HepG2 (cell line): ENCODE data around the gene CCT3. TPM values are rescaled to one million over a fixed set of nuclear protein-coding genes. Genes with fewer than 3 reads are reported as not detected.

Experiments used
- ATAC-seq: fragments of 200-7000 bp; cut with Tn5 transposase; 3 replicates; pipeline ENCODE4 v1.9.1; 2020; ENCODE audit warnings: mild to moderate bottlenecking, moderate library complexity
- BruUV-seq: library from RNA; stranded (reverse); fragments of 400-500 nt; replicated peaks from 2 replicates; lab custom pipeline; 2021; lab: Mats Ljungman, UMichigan
- CTCF ChIA-PET: fragments of 300-600 bp; formaldehyde crosslinking; extraction: SDS; loops from one replicate; lab custom pipeline; 2021; ENCODE audit warnings: low total read pairs, inconsistent platforms, low intra/inter-chr PET ratio; lab: Yijun Ruan, JAX
- POLR2A ChIA-PET: fragments of 350-600 bp; sonication (Branson Sonifier 250); formaldehyde crosslinking; loops from one replicate; lab custom pipeline; 2020; ENCODE audit warnings: antibody characterized with exemption, inconsistent platforms; lab: Yijun Ruan, JAX
- DNase-seq: peaks from one replicate; pipeline ENCODE4 v3.0.0-alpha.2; 2015; ENCODE audit warnings: low spot score
- FAIRE-seq: peaks from 3 replicates; lab custom pipeline; 2011; peaks lifted over from hg19 to GRCh38; lab: Jason Lieb, UNC
- H2AFZ ChIP-seq: one replicate; pipeline ENCODE4 v1.6.1; 2011; ENCODE audit warnings: low read length, inconsistent platforms
- H3K27ac ChIP-seq: fragments of 300-600 bp; 3 replicates; pipeline ENCODE4 v1.8.0; 2011; ENCODE audit warnings: mixed run types, mild to moderate bottlenecking, mixed read lengths, low read length, inconsistent platforms; ENCODE audit not compliant: insufficient read depth; ENCODE audit errors: extremely low read length
- H3K27me3 ChIP-seq, 2 experiments: fragments of 200-600 bp in 1 of 2; 2 replicates in 1 of 2; 3 replicates in 1 of 2; pipeline versions ENCODE4 v1.6.0 to v1.8.0; 2011; ENCODE audit warnings: low read length in 2 of 2, mild to moderate bottlenecking in 2 of 2, moderate library complexity in 2 of 2, inconsistent platforms in 1 of 2; ENCODE audit not compliant: insufficient read depth in 2 of 2, control insufficient read depth in 1 of 2
- H3K36me3 ChIP-seq, 2 experiments: fragments of 200-600 bp in 1 of 2; replicated peaks in 1 of 2; 2 replicates in 1 of 2; 3 replicates in 1 of 2; pipeline versions ENCODE4 v1.5.1 to v1.8.0; 2011; ENCODE audit warnings: low read length in 2 of 2, inconsistent platforms in 1 of 2; ENCODE audit not compliant: insufficient read depth in 2 of 2, control insufficient read depth in 1 of 2
- H3K4me1 ChIP-seq: 2 replicates; pipeline ENCODE4 v1.5.1; 2012; ENCODE audit warnings: low read length, inconsistent platforms; ENCODE audit not compliant: insufficient read depth
- H3K4me2 ChIP-seq: 2 replicates; pipeline ENCODE4 v1.6.0; 2011; ENCODE audit warnings: low read depth, low read length, inconsistent platforms
- H3K4me3 ChIP-seq, 3 experiments: fragments of 200-600 bp in 1 of 3; sonication (generic), shearing (Covaris generic) in 1 of 3; replicated peaks in 1 of 3; 2 replicates each; pipeline ENCODE4 v1.5.1; 2011 to 2016; ENCODE audit warnings: low read length in 3 of 3, inconsistent platforms in 2 of 3, low read depth in 2 of 3, mild to moderate bottlenecking in 2 of 3, control low read depth in 1 of 3, mixed read lengths in 1 of 3; ENCODE audit not compliant: insufficient read depth in 1 of 3
- H3K79me2 ChIP-seq: one replicate; pipeline ENCODE4 v1.6.1; 2011; ENCODE audit warnings: low read length, inconsistent platforms; ENCODE audit not compliant: insufficient read depth
- H3K9ac ChIP-seq: 2 replicates; pipeline ENCODE4 v1.6.0; 2011; ENCODE audit warnings: mild to moderate bottlenecking, low read depth, low read length, inconsistent platforms; ENCODE audit not compliant: insufficient read depth
- H3K9me3 ChIP-seq: 2 replicates; pipeline ENCODE4 v1.5.1; 2012; ENCODE audit warnings: mild to moderate bottlenecking, low read length
- H4K20me1 ChIP-seq: 2 replicates; pipeline ENCODE4 v1.6.0; 2011; ENCODE audit warnings: inconsistent platforms, mild to moderate bottlenecking, low read length, moderate library complexity; ENCODE audit not compliant: insufficient read depth
- CEBPB ChIP-seq: IDR thresholded peaks from 2 replicates; pipeline ENCODE4 v1.6.1; 2011; ENCODE audit warnings: low read depth, low read length, improper control_type of control experiment, borderline replicate concordance
- CEBPG ChIP-seq: IDR thresholded peaks from 2 replicates; pipeline ENCODE4 v1.6.1; 2016
- GABPA ChIP-seq, 2 experiments: IDR thresholded peaks; 2 replicates each; pipeline ENCODE4 v1.6.1; 2011 to 2016; ENCODE audit warnings: low read depth in 2 of 2, low read length in 1 of 2, missing biosample characterization in 1 of 2, missing genetic modification characterization in 1 of 2
- REPIN1 ChIP-seq: sonication (generic); formaldehyde crosslinking; IDR thresholded peaks from 2 replicates; pipeline ENCODE4 v1.8.0; 2022; ENCODE audit warnings: missing genetic modification reagents, low read depth, mild to moderate bottlenecking, borderline replicate concordance
- ZNF761 ChIP-seq: sonication (generic); formaldehyde crosslinking; conservative IDR thresholded peaks from 2 replicates; pipeline ENCODE4 v1.4.0; 2020; ENCODE audit warnings: mild to moderate bottlenecking, missing genetic modification reagents
- WGBS: methylation state at CpG from one replicate; pipeline ENCODE4 v1.1.6; 2017; ENCODE audit warnings: low lambda C conversion rate; 5-methylcytosine and 5-hydroxymethylcytosine counted together
- in situ Hi-C: cut with HindIII; loops from 2 replicates; pipeline ENCODE4 v1.10.0; 2017; ENCODE audit warnings: low pct_unique_long_range_greater_than_20kb; ENCODE audit not compliant: extremely low pct_ligation_motif_present
- intact Hi-C: fragments of 100-400 bp; cut with micrococcal nuclease; formaldehyde crosslinking; loops from one replicate; pipeline ENCODE4 v1.10.0; 2022; ENCODE audit not compliant: unreplicated experiment
- polyA plus RNA-seq, 8 experiments: library from polyadenylated mRNA; depleted of rRNA in 3 of 8; stranded (reverse) in 7 of 8; unstranded in 1 of 8; fragments of >200 nt; fragmentation: Illumina TruSeq in 4 of 8; extraction: Trizol in 4 of 8; gene quantifications; 2 replicates each; pipeline versions ENCODE4 v1.2.1 to v1.2.3, GENCODE V29; 2011 to 2016; ENCODE audit warnings: low read depth in 4 of 8, missing spikeins in 1 of 8, mixed read lengths in 1 of 8; ENCODE audit not compliant: insufficient read depth in 1 of 8
- total RNA-seq, 5 experiments: library from RNA; depleted of rRNA; stranded (reverse); fragments of >200 nt; fragmentation: Illumina TruSeq; extraction: Trizol; gene quantifications; 2 replicates each; pipeline ENCODE4 v1.2.3, GENCODE V29; 2016; ENCODE audit warnings: low read depth in 1 of 5

Gene CCT3
- total and polyA plus RNA-seq, 2 of the 13 experiments (the other 11 are each of a cell fraction or from before 2014, with no cell fraction given) = 319 to 615 TPM

- ChIA-PET POLR2A (no interaction called here), CTCF (no interaction called here)
- no peak overlapping the region for H3K4me2 ChIP-seq
- H3K9ac ChIP-seq = no peak overlapping the region
- ATAC-seq (no peak), DNase-seq (no peak), FAIRE-seq (no peak)
- intact Hi-C loops = no loop called here
- H3K36me3 ChIP-seq = peaks cover 24 to 74% of the 10 kb centered on the region in 2 experiments
- no peaks in the 10 kb centered on the region for H3K4me1 ChIP-seq
- WGBS = 93% methylated on average over 6 of the region's 6 CpGs
- no peak for TF ChIP-seq GABPA (IDR thresholded peaks at IDR 0.05; ENCODE audit: low read depth, low read length)
- no peak for TF ChIP-seq GABPA (CRISPR knock-in tag; IDR thresholded peaks at IDR 0.05; ENCODE audit: low read depth)
- TF ChIP-seq CEBPG (CRISPR knock-in tag) = 0 out of 2 replicates have a peak, but pooled peaks have one; percentile 5
- peak; percentile 85 for TF ChIP-seq CEBPB
- H4K20me1 ChIP-seq = no peaks in the 10 kb centered on the region
- H3K27me3 ChIP-seq = no peaks in the 10 kb centered on the region
- BruUV-seq = no TSS peak
- in situ Hi-C loops = no loop called here
- H2AFZ ChIP-seq = no peak overlapping the region
- H3K79me2 ChIP-seq = no peaks in the 10 kb centered on the region
- H3K9me3 ChIP-seq = no peaks in the 10 kb centered on the region
- no peak overlapping the region for H3K27ac ChIP-seq
- no peak overlapping the region for H3K4me3 ChIP-seq
Observed at GRCh38 chr1:156310962-156311361, 27.1 kb downstream of the CCT3 start.

- H3K9ac ChIP-seq = no peak overlapping the region
- H3K79me2 ChIP-seq = no peaks in the 10 kb centered on the region
- H3K36me3 ChIP-seq = peaks cover 19 to 53% of the 10 kb centered on the region in 2 experiments
- FAIRE-seq (no peak), ATAC-seq (no peak), DNase-seq (no peak)
- no peaks in the 10 kb centered on the region for H3K9me3 ChIP-seq
- POLR2A ChIA-PET = interaction anchor here (0.8 to 1.9 kb wide), 2 partner anchors 12 to 95 kb away, joined by 3 to 7 read pairs; partner anchors contain the start of genes GLMP and PMF1
- H3K4me2 ChIP-seq = no peak overlapping the region
- no peak overlapping the region for H3K4me3 ChIP-seq
- H3K4me1 ChIP-seq = no peaks in the 10 kb centered on the region
- no peak for TF ChIP-seq REPIN1 (CRISPR knock-in tag)
- no peak for TF ChIP-seq ZNF761 (CRISPR knock-in tag)
- no peak overlapping the region for H3K27ac ChIP-seq
- BruUV-seq = no TSS peak
- in situ Hi-C loops (no loop called here), intact Hi-C loops (no loop called here)
- no peaks in the 10 kb centered on the region for H3K27me3 ChIP-seq
- H2AFZ ChIP-seq = no peak overlapping the region
- H4K20me1 ChIP-seq = no peaks in the 10 kb centered on the region
- CTCF ChIA-PET = no interaction called here
Observed at GRCh38 chr1:156308078-156308477, 30.0 kb downstream of the CCT3 start.
